ENCODE results near the gene MYO9B. TPM values are rescaled to one million over a fixed set of nuclear protein-coding genes. Genes with fewer than 3 reads are reported as not detected.

MYO9B gene
- total RNA-seq, 1 experiment from 2014 or later: 94.3 TPM

DNA sequence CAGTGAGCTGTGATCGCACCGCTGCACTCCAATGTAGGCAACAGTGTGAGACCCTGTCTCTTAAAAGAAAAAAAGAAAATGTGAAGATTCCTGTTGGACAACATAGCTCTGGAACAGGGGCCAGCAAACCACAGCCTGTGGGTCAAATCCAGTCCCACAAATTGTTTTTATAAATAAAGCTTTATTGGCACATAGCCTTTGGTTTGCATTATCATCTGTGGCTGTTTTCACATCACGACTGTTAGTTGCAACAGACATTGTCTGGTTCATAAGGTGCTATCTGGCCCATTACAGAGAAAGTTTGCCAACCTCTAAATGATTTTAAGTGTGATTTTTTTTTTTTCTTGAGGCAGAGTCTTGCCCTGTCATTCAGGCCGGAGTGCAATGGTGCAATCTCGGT lies 90.1 kb downstream of the MYO9B start:
- CTCF ChIA-PET: no interaction called here

DNA sequence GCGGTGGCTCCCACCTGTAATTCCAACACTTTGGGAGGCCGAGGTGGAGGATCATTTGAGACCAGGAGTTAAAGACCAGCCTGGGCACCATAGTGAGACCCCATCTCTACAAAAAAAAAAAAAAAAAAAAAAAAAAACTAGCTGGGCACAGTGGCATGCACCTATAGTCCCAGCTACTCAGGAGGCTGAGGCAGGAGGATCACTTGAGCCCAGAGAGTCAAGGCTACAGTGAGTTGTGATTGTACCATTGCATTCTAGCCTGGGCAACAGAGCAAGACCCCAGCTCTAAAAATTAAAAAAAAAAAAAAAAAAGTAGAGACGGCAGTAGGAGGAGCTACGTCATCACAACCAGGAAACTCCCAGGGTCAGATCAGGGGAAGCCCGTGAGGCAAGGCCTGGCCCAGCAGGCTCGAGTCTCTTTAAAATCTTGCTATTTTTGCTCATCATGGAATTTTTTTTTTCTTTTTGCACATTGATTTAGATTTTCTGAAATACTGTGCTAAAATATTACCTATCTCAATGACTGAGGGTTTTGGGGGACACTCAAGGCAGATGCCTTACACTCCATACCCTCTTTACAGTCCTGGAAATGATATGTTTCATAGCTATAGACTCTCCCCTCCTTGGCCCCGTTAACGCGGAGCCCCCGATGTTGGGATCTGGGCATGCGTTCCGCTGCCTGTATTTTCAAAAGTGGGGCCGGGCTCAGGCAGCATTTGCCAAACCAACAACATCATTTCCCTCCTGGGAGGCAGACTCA lies 95.1 kb downstream of the MYO9B start:
- Mint-ChIP-seq H3K27ac (no peak overlapping the region), H3K36me3 (peaks cover 52% of the 10 kb centered on the region), H3K4me1 (no peaks in the 10 kb centered on the region), H3K4me3 (no peak overlapping the region), H3K27me3 (ENCODE audit: low read depth) (no peaks in the 10 kb centered on the region), H3K9me3 (no peaks in the 10 kb centered on the region)
- ChIA-PET POLR2A (no interaction called here), CTCF (interaction anchor here (0.6 kb wide), 1 partner anchor 67 kb away, joined by 3 read pairs; no protein-coding TSS in a partner anchor)
- TF ChIP-seq JUN (CRISPR knock-in tag; IDR thresholded peaks at IDR 0.05) (no peak), NFE2L1 (CRISPR knock-in tag; IDR thresholded peaks at IDR 0.05) (no peak), CDX4 (CRISPR knock-in tag; IDR thresholded peaks at IDR 0.05; ENCODE audit: borderline replicate concordance) (no peak), ZNF121 (CRISPR knock-in tag; IDR thresholded peaks at IDR 0.05) (peak; percentile 78; the same call in 1 of the 2 replicates), RORB (CRISPR knock-in tag; IDR thresholded peaks at IDR 0.05) (no peak)
- TF ChIP-seq, protein P1, sequence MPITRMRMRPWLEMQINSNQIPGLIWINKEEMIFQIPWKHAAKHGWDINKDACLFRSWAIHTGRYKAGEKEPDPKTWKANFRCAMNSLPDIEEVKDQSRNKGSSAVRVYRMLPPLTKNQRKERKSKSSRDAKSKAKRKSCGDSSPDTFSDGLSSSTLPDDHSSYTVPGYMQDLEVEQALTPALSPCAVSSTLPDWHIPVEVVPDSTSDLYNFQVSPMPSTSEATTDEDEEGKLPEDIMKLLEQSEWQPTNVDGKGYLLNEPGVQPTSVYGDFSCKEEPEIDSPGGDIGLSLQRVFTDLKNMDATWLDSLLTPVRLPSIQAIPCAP (CRISPR knock-in tag; IDR thresholded peaks at IDR 0.05): no peak
- ATAC-seq: no peak
- no peak for DNase-seq (ENCODE audit: low spot score)

More for the DNA sequence above, 90.1 kb downstream of the MYO9B start:
- H3K4me1 Mint-ChIP-seq: peaks cover 3% of the 10 kb centered on the region; the same call in 1 of the 2 replicates
- no peaks in the 10 kb centered on the region for H3K27me3 Mint-ChIP-seq (ENCODE audit: low read depth)
- H3K4me3 Mint-ChIP-seq: no peak overlapping the region
- H3K9me3 Mint-ChIP-seq: peaks cover 13% of the 10 kb centered on the region
- ATAC-seq (no peak), DNase-seq (ENCODE audit: low spot score) (no peak)
- H3K36me3 Mint-ChIP-seq: peaks cover 59% of the 10 kb centered on the region
- no peak overlapping the region for H3K27ac Mint-ChIP-seq
- POLR2A ChIA-PET: no interaction called here
- TF ChIP-seq, protein P2, sequence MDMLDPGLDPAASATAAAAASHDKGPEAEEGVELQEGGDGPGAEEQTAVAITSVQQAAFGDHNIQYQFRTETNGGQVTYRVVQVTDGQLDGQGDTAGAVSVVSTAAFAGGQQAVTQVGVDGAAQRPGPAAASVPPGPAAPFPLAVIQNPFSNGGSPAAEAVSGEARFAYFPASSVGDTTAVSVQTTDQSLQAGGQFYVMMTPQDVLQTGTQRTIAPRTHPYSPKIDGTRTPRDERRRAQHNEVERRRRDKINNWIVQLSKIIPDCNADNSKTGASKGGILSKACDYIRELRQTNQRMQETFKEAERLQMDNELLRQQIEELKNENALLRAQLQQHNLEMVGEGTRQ (CRISPR knock-in tag; IDR thresholded peaks at IDR 0.05): no peak
- TF ChIP-seq ZBTB21 (CRISPR knock-in tag; IDR thresholded peaks at IDR 0.05; ENCODE audit: borderline replicate concordance): no peak
- no peak for TF ChIP-seq ZNF263 (CRISPR knock-in tag; IDR thresholded peaks at IDR 0.05; ENCODE audit: low read depth)
- TF ChIP-seq E2F4 (CRISPR knock-in tag; IDR thresholded peaks at IDR 0.05; ENCODE audit: borderline replicate concordance, low read depth): no peak
- TF ChIP-seq NFATC4 (CRISPR knock-in tag; IDR thresholded peaks at IDR 0.05): no peak
- TF ChIP-seq ZNF138 (CRISPR knock-in tag; conservative IDR thresholded peaks at IDR 0.05): no peak
- no peak for TF ChIP-seq ETV6 (CRISPR knock-in tag; IDR thresholded peaks at IDR 0.05)
- no peak for TF ChIP-seq USF1 (CRISPR knock-in tag; IDR thresholded peaks at IDR 0.05)
- TF ChIP-seq CDX4 (CRISPR knock-in tag; IDR thresholded peaks at IDR 0.05; ENCODE audit: borderline replicate concordance): no peak

GRCh38 chr19:17171874-17172273 lies 96.3 kb downstream of the MYO9B start:
- H3K4me3 Mint-ChIP-seq: no peak overlapping the region
- H3K36me3 Mint-ChIP-seq: peaks cover 53% of the 10 kb centered on the region
- no peak for DNase-seq (ENCODE audit: low spot score)
- H3K27me3 Mint-ChIP-seq (ENCODE audit: low read depth): no peaks in the 10 kb centered on the region
- H3K4me1 Mint-ChIP-seq: no peaks in the 10 kb centered on the region
- ChIA-PET CTCF (no interaction called here), POLR2A (no interaction called here)
- H3K9me3 Mint-ChIP-seq: no peaks in the 10 kb centered on the region
- ATAC-seq: no peak
- H3K27ac Mint-ChIP-seq: no peak overlapping the region
- TF ChIP-seq NR1H2 (CRISPR knock-in tag; IDR thresholded peaks at IDR 0.05) (no peak), GABPB1 (CRISPR knock-in tag; IDR thresholded peaks at IDR 0.05) (no peak), ZBTB21 (CRISPR knock-in tag; IDR thresholded peaks at IDR 0.05; ENCODE audit: borderline replicate concordance) (no peak), NFE2L1 (CRISPR knock-in tag; IDR thresholded peaks at IDR 0.05) (no peak), SMAD4 (CRISPR knock-in tag; IDR thresholded peaks at IDR 0.05) (no peak), E2F4 (CRISPR knock-in tag; IDR thresholded peaks at IDR 0.05; ENCODE audit: borderline replicate concordance, low read depth) (no peak), MYBL2 (CRISPR knock-in tag; IDR thresholded peaks at IDR 0.05) (no peak)
- TF ChIP-seq, protein P3, sequence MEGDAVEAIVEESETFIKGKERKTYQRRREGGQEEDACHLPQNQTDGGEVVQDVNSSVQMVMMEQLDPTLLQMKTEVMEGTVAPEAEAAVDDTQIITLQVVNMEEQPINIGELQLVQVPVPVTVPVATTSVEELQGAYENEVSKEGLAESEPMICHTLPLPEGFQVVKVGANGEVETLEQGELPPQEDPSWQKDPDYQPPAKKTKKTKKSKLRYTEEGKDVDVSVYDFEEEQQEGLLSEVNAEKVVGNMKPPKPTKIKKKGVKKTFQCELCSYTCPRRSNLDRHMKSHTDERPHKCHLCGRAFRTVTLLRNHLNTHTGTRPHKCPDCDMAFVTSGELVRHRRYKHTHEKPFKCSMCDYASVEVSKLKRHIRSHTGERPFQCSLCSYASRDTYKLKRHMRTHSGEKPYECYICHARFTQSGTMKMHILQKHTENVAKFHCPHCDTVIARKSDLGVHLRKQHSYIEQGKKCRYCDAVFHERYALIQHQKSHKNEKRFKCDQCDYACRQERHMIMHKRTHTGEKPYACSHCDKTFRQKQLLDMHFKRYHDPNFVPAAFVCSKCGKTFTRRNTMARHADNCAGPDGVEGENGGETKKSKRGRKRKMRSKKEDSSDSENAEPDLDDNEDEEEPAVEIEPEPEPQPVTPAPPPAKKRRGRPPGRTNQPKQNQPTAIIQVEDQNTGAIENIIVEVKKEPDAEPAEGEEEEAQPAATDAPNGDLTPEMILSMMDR (IDR thresholded peaks at IDR 0.05): no peak
- TF ChIP-seq, protein P4, sequence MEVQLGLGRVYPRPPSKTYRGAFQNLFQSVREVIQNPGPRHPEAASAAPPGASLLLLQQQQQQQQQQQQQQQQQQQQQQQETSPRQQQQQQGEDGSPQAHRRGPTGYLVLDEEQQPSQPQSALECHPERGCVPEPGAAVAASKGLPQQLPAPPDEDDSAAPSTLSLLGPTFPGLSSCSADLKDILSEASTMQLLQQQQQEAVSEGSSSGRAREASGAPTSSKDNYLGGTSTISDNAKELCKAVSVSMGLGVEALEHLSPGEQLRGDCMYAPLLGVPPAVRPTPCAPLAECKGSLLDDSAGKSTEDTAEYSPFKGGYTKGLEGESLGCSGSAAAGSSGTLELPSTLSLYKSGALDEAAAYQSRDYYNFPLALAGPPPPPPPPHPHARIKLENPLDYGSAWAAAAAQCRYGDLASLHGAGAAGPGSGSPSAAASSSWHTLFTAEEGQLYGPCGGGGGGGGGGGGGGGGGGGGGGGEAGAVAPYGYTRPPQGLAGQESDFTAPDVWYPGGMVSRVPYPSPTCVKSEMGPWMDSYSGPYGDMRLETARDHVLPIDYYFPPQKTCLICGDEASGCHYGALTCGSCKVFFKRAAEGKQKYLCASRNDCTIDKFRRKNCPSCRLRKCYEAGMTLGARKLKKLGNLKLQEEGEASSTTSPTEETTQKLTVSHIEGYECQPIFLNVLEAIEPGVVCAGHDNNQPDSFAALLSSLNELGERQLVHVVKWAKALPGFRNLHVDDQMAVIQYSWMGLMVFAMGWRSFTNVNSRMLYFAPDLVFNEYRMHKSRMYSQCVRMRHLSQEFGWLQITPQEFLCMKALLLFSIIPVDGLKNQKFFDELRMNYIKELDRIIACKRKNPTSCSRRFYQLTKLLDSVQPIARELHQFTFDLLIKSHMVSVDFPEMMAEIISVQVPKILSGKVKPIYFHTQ (CRISPR knock-in tag; IDR thresholded peaks at IDR 0.05): no peak
